Mesenteric fat pad (tissue), 1 donor: ENCODE data around the gene AUTS2. TPM values are rescaled to one million over a fixed set of nuclear protein-coding genes. Genes with fewer than 3 reads are reported as not detected.

Experiments used
- DNase-seq: peaks from one replicate; pipeline ENCODE4 v3.0.0-alpha.2; 2020; ENCODE audit warnings: low spot score
- total RNA-seq: library from RNA; stranded (reverse); fragmentation: NEBNext Ultra II Directional; extraction: Animal tissue kit (Norgen Biotek cat#: 25700); gene quantifications from one replicate; pipeline ENCODE4 v1.2.1, GENCODE V29; 2021
- donor health status: DM: yes; HTN: yes; CAD: no.

The AUTS2 gene
- total RNA-seq, 1 donor from 2014 or later: 28.1 TPM

- no peak for DNase-seq
These were observed 24.7 kb downstream of the AUTS2 start for GRCh38 chr7:69622960-69623359.

GRCh38 chr7:69624435-69625230 is 26.4 kb downstream of the AUTS2 start:
- no peak for DNase-seq

GRCh38 chr7:69625238-69625637 is 27.0 kb downstream of the AUTS2 start:
- DNase-seq: no peak

GRCh38 chr7:69625798-69626197 is 27.5 kb downstream of the AUTS2 start:
- no peak for DNase-seq

DNA sequence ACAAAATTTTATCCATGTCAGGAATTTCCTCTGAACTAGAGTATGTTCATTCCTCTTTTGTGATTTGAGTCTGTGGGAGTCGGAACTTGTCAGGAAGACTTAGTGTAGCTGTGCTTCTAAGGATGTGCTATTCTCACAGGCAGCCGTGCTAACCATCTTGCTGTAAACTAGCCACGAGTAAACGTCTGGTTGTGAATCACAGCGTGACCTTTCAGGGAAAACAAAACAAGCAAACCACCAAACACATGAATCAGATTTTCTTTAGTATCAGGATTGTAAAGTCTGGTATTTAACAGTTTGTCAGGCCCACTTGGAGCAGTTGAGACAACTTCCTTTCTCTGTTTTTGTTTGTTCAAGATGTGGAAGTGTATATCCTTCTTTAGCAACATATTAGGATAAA is 32.0 kb downstream of the AUTS2 start:
- no peak for DNase-seq

DNA sequence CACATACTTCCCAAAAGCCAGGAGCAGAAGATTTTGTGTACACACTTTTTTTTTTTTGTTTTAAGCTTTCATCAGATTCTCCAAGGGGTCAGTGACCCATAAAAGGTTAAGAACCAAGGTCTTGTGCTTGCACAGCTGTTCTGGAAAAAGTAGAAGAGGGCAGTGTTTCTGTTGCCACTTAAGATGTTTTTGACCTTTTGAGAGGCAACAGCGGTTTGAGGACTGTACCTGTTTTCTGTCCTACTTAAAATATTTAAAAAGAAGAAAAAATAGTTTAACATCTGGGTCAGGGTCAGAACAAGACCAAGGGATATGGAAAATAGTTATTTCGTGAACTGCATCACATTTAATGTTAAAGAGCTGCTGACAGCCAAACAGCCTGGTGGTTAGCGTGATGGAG is 32.9 kb downstream of the AUTS2 start:
- no peak for DNase-seq

DNA sequence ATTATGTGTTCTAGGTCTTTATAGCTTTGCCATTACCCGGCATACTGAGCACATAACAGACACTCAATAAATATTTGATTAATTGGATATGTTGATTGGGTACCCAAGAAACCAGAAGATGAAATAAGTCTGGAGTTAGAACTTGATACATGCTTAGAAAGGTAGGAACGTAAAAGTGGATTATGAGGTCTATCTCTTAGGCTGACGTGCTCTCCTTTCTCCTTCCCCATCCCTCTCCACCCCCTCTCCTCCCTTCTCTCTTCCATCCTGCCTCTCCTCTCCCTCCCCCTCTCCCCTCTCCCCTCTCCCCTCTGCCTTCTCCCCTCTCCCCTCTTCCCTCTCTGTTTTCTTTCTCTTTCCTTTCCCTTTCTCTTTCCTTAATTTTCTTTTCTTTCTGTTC is 34.0 kb downstream of the AUTS2 start:
- DNase-seq: no peak

GRCh38 chr7:69633122-69633831 is 35.0 kb downstream of the AUTS2 start:
- DNase-seq: no peak

DNA sequence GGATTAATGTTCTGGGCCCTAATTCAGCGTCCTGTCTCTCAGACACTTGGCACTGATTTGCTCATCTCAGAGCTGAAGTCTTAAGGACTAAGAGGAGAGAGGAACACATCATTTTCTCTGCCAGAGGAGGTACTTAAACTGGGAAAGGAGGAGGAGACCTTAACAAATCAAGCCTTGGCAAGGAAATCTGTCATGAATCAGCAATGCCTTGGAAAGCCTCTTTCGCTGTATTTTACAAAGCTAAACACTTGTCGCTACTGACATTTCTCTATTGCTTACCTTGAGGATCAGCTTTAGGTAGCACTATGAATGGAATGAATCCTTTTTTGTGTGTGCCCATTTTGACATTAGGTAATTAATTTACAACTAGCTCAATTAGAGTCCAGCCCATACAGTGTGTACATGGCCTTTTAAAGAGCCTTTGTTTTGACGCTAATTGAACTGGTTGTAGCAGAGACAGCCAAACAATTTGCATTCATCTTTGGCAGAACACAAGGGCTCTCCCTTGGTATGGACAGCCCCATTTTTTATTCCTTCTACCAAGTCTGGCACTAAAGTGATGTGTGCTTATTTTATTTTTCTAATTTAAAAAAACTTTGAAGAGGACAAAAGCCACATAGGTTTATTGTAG is 37.4 kb downstream of the AUTS2 start:
- no peak for DNase-seq

GRCh38 chr7:69638674-69639073 is 40.4 kb downstream of the AUTS2 start:
- no peak for DNase-seq

DNA sequence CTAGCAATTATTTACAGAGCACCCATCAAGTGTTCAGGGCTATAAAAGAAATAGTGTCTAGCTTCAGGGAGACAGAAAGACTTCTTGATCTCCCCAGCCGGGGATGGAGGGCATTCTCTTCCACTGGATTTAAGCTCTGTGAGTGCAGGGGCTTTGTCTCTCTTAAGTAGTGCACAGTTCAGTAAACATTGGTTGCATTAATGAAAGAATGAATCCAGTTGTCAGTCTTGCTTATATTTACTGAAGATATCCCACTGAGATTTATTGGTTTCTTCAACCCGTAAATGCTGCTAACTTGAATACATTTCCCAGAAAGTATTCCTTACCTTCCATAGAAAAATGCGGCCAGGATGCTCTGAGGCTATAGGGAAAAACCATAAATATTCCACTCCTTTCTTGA is 41.9 kb downstream of the AUTS2 start:
- no peak for DNase-seq

DNA sequence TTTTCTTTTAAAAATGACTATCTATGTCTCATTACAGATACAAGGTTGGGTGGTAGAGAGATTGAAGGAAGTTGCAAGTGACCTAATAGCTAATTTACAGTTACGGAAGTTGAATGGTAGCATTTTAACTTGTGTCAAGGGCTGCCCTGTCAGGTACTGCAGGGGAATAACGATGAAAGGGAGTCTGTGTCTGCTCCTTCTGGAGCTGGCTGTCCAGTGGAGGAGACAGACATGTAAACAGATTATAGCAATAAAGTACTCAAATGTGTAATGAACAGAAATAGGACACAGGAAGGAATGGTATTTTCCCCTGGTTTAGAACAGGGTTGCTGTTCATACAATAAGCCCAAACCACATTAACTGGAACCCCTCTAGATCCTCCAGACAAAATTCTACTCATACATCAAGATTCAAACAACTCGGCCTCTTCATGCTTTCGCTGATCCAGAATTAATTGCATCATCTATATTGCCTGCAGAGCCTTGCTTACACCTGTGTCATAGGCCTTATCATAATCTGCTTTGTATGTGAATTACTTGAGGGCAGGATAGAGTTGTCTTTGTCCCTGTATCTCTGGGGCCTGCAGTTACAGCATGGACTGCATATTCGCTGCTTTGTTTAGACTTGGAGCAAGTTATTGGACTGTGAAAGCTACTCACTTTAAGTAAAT is 42.8 kb downstream of the AUTS2 start:
- DNase-seq: no peak

- no peak for DNase-seq
These were observed 45.0 kb downstream of the AUTS2 start for GRCh38 chr7:69643265-69643664.

- DNase-seq: no peak
These were observed 45.6 kb downstream of the AUTS2 start for GRCh38 chr7:69643708-69644445.

GRCh38 chr7:69645683-69646082 is 47.4 kb downstream of the AUTS2 start:
- no peak for DNase-seq

- no peak for DNase-seq
These were observed 52.9 kb downstream of the AUTS2 start for GRCh38 chr7:69651101-69651590.

DNA sequence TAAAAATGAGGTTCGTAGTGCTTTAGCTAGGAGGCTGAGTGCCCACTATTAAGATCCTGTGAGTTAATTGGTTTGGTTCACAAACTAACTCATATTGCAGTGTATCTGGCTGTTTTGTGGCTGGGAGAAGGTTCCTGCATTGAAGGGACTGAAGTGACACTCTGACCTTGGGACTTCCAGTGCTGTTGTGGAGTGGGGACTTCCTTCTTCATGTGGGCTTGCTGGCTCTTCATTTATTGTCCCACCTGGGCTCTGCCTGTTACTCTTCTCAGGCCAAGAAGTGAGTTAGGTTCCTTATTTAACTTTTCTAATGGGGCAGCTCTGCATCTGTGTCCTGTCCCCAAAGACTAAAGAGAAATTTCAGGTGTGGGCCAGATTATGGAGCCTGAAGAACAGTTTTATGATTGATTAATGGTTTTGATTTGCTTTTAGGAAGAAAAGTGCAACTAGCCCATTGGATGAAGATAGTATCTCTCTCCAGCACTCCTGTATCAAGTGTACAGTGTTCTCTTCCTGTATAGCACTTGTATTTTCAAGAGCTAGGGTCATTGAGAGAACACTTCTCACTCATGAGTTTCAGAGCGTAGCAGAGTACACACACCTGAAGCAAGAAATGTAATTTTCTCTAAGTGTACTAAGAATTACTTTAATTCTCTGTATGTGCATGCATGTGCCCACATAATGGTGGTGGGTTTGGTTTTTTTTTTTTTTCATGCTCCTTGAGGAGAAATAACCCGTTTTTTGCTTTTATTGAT is 54.8 kb downstream of the AUTS2 start:
- no peak for DNase-seq

DNA sequence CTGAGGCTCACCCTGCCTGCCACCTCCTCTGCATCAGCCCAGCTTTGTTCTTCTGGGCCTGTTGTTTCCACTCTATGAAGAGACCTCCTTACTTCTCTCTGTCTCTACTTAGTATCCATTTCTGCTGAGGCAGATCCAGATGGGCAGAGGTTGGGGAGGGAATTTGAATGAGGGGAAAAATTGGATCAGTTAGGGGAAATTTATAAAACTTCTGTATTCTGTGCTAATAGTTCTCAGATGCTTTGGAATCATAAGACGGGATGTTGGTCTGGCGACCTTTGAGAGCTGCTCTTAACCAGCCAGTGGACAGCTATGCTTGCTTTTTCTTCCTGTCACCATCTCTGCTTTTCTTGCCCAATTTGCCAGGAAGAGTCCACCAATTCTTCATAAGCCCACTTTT is 55.5 kb downstream of the AUTS2 start:
- DNase-seq: no peak

- DNase-seq: no peak
These were observed 56.1 kb downstream of the AUTS2 start for GRCh38 chr7:69654381-69654780.
